Measurements from ENCODE around the gene IRS2.

The IRS2 gene

DNA sequence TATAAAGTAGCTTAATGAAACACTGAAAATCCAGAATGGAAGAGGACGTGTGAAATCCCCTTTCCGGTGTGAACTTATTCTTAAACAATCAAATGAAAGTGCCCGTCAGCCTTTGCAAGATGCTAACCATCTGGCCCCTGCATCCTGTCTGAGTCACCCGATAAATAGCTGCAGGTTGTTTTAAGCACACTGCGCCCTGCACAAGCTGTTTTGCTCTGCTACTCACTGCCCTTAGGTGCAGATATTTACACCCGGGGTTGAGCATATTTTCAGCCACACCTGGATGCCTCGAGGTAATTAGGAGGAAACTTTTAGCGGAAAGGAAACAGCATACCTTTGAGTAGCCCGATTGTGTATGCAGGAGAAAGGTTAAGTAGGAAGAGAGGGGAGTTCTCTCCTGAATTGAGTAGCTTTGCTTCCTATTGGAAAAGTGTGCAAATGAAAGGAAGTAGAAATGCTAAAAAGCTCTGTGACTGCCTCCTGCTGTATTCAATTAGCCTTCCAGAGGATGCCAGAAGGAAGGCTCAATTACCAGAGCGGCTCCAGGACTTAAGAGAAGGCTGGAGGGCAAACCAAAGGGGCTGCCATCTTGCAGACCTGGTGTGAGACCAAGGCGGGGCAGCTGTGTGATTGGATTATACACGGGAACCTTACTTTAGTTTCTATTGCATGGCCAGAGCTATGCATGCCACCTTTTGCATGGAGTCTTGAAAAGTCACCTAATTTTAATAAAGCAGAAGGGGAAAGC lies 42.5 kb downstream of the IRS2 start:
- TF ChIP-seq POLR2A (IDR thresholded peaks at IDR 0.05; ENCODE audit: low read depth, low read length): no peak
- TF ChIP-seq POLR2AphosphoS5 (IDR thresholded peaks at IDR 0.05; ENCODE audit: low read depth, low read length): no peak
- no peak for TF ChIP-seq PAX5 (IDR thresholded peaks at IDR 0.05; ENCODE audit: insufficient read depth, low read length, severe bottlenecking)
- no peak for TF ChIP-seq SPI1 (IDR thresholded peaks at IDR 0.05; ENCODE audit: low read depth, low read length)
- TF ChIP-seq TAF1 (IDR thresholded peaks at IDR 0.05; ENCODE audit: low read depth, low read length): no peak
- no peak for TF ChIP-seq POU2F2 (IDR thresholded peaks at IDR 0.05; ENCODE audit: low read depth, low read length)
- DNase-seq (ENCODE audit: insufficient read length, low spot score): no peak
- FAIRE-seq: no peak

DNA sequence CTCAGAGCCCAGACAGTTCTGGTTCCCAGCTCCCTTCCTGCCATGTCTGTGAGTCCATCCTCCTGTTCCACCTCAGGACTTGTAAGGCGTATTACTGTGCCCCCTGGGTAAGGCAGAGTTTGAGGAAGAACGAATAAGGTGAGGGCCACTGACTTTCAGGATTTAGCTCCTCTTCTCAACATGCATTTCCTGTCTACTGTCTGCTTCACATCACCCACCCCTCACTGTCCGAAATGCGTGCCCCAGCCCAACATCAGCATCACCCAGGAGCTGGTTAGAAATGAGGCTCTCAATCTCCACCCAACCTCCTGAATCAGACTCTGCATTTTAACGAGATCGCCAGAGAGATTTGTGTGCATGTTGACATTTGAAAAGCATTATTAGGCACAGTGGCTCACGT lies 44.4 kb downstream of the IRS2 start:
- FAIRE-seq: no peak
- no peak for DNase-seq (ENCODE audit: insufficient read length, low spot score)
- no peak for TF ChIP-seq POU2F2 (IDR thresholded peaks at IDR 0.05; ENCODE audit: low read depth, low read length)
- TF ChIP-seq POLR2A (IDR thresholded peaks at IDR 0.05; ENCODE audit: low read depth, low read length): no peak
- TF ChIP-seq TAF1 (IDR thresholded peaks at IDR 0.05; ENCODE audit: low read depth, low read length): no peak
- TF ChIP-seq SPI1 (IDR thresholded peaks at IDR 0.05; ENCODE audit: low read depth, low read length): no peak
- no peak for TF ChIP-seq POLR2AphosphoS5 (IDR thresholded peaks at IDR 0.05; ENCODE audit: low read depth, low read length)
- no peak for TF ChIP-seq PAX5 (IDR thresholded peaks at IDR 0.05; ENCODE audit: insufficient read depth, low read length, severe bottlenecking)

DNA sequence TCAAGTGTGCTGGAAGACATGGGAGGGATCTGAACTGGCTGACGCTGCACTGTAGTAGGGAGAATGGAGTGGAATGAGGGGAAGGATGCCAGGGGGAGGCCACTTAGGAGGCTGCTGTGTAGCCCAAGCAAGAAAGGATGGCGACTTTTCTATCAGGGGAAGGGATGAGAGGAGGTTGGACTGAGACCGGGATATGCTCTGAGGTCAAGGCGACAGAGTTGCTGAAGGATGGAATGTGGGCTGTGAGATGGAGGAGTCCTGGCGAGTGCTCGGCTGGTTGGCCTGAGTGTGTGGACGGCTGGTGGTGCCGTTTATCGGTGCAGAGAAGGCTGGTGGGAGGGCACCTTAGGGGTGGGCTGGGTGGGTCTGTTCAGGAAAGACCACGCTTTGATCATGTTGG lies 45.7 kb downstream of the IRS2 start:
- DNase-seq (ENCODE audit: insufficient read length, low spot score) (no peak), FAIRE-seq (no peak)
- no peak for TF ChIP-seq PAX5 (IDR thresholded peaks at IDR 0.05; ENCODE audit: insufficient read depth, low read length, severe bottlenecking)
- TF ChIP-seq POLR2AphosphoS5 (IDR thresholded peaks at IDR 0.05; ENCODE audit: low read depth, low read length): no peak
- TF ChIP-seq POLR2A (IDR thresholded peaks at IDR 0.05; ENCODE audit: low read depth, low read length): no peak
- no peak for TF ChIP-seq POU2F2 (IDR thresholded peaks at IDR 0.05; ENCODE audit: low read depth, low read length)
- no peak for TF ChIP-seq TAF1 (IDR thresholded peaks at IDR 0.05; ENCODE audit: low read depth, low read length)
- no peak for TF ChIP-seq SPI1 (IDR thresholded peaks at IDR 0.05; ENCODE audit: low read depth, low read length)

DNA sequence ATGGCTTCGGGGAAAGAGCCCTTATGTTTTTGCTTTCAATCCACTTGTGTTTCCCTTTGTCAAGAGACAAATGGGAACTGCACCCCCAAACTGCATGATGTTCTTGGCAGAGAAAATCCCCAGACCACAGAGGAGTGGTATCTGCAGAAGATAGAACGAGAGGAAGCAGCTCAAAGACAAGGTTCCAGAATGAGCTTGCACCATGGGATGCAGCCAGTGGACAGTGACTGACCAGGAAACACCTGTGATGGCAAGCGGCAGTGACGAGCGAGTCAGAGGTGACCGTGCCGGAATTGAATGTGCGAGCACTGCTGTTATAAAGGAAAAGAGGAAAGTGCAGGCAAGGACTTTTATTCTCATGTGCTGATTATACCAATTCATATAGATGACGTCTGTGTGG lies 46.3 kb downstream of the IRS2 start:
- FAIRE-seq: no peak
- no peak for TF ChIP-seq SPI1 (IDR thresholded peaks at IDR 0.05; ENCODE audit: low read depth, low read length)
- TF ChIP-seq POLR2A (IDR thresholded peaks at IDR 0.05; ENCODE audit: low read depth, low read length): no peak
- no peak for TF ChIP-seq POLR2AphosphoS5 (IDR thresholded peaks at IDR 0.05; ENCODE audit: low read depth, low read length)
- no peak for TF ChIP-seq TAF1 (IDR thresholded peaks at IDR 0.05; ENCODE audit: low read depth, low read length)
- no peak for TF ChIP-seq POU2F2 (IDR thresholded peaks at IDR 0.05; ENCODE audit: low read depth, low read length)
- no peak for TF ChIP-seq PAX5 (IDR thresholded peaks at IDR 0.05; ENCODE audit: insufficient read depth, low read length, severe bottlenecking)

DNA sequence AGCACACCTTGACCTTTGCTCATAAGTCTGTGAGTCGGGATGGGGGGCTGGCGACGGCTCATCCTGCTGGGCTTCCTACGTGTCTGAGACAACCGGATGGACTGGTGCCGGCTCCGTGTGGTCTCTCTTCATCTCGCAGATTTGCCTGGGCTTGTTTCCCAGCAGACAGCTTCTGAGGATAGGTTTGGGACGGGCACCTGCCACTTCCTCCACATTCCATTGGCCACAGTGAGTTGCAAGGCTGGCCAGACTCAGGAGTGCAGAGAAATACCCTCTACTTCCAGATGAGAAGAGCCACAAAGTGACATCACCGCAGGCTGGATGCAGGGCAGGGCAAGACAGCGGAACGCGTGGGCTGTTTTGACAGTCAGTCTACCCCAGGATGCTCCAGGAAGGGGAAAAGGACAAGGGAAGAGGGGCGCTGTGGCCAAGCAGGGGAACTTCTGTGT lies 48.1 kb downstream of the IRS2 start:
- TF ChIP-seq PAX5 (IDR thresholded peaks at IDR 0.05; ENCODE audit: insufficient read depth, low read length, severe bottlenecking): no peak
- TF ChIP-seq TAF1 (IDR thresholded peaks at IDR 0.05; ENCODE audit: low read depth, low read length): no peak
- no peak for TF ChIP-seq POU2F2 (IDR thresholded peaks at IDR 0.05; ENCODE audit: low read depth, low read length)
- TF ChIP-seq SPI1 (IDR thresholded peaks at IDR 0.05; ENCODE audit: low read depth, low read length): no peak
- no peak for TF ChIP-seq POLR2A (IDR thresholded peaks at IDR 0.05; ENCODE audit: low read depth, low read length)
- no peak for TF ChIP-seq POLR2AphosphoS5 (IDR thresholded peaks at IDR 0.05; ENCODE audit: low read depth, low read length)
- DNase-seq (ENCODE audit: insufficient read length, low spot score) (no peak), FAIRE-seq (no peak)

More for the DNA sequence above, 46.3 kb downstream of the IRS2 start:
- no peak for DNase-seq (ENCODE audit: insufficient read length, low spot score)

DNA sequence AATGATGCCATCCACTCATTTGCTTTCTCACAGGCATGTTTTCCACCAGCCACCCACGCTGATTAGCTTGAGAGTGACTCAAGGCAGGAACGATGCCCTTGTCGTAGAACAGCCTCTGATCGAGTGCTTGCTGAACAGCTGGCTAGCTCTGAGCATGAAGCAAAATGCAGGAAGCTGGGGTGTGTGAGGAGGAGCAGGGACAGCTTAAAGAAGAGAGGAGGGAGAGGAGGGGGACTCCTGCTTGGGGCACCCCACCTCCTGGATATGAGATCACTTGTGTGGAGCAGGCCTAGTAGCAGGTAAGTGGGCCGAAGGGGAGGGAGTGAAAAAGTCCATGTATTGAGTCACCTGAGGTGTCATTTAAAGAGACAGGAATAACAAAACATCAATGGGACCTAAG lies 48.8 kb downstream of the IRS2 start:
- TF ChIP-seq POLR2AphosphoS5 (IDR thresholded peaks at IDR 0.05; ENCODE audit: low read depth, low read length): no peak
- TF ChIP-seq SPI1 (IDR thresholded peaks at IDR 0.05; ENCODE audit: low read depth, low read length): no peak
- no peak for TF ChIP-seq POLR2A (IDR thresholded peaks at IDR 0.05; ENCODE audit: low read depth, low read length)
- no peak for TF ChIP-seq TAF1 (IDR thresholded peaks at IDR 0.05; ENCODE audit: low read depth, low read length)
- no peak for TF ChIP-seq POU2F2 (IDR thresholded peaks at IDR 0.05; ENCODE audit: low read depth, low read length)
- TF ChIP-seq PAX5 (IDR thresholded peaks at IDR 0.05; ENCODE audit: insufficient read depth, low read length, severe bottlenecking): no peak
- no peak for DNase-seq (ENCODE audit: insufficient read length, low spot score)
- no peak for FAIRE-seq

DNA sequence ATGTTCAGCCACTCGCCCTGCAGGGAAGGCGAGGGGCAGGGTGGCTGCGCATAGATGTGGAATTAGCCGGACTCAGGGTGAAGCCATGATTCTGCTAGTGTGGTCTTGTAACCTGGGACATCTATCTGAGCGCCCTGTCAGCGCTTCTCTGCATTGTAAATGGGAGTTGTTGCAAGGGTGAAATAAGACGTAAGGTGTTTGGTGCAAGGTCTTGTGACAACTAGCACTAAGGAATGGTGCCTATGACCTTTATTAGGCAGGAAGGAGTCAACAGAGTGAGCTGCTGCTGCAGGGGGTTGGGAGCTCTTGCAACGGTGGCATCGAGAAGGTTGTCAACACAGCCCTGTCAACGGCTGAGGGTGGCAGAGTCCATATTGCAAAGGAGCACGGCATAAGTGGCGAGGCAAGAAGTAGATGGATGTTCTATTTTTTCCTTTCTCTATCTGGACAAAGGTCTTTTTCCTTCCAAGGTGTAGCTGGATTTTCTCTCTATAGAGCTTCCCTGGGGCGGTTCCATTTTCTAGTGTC lies 49.3 kb downstream of the IRS2 start:
- DNase-seq (ENCODE audit: insufficient read length, low spot score) (no peak), FAIRE-seq (no peak)
- TF ChIP-seq POLR2A (IDR thresholded peaks at IDR 0.05; ENCODE audit: low read depth, low read length): no peak
- TF ChIP-seq TAF1 (IDR thresholded peaks at IDR 0.05; ENCODE audit: low read depth, low read length): no peak
- no peak for TF ChIP-seq PAX5 (IDR thresholded peaks at IDR 0.05; ENCODE audit: insufficient read depth, low read length, severe bottlenecking)
- TF ChIP-seq SPI1 (IDR thresholded peaks at IDR 0.05; ENCODE audit: low read depth, low read length): no peak
- TF ChIP-seq POU2F2 (IDR thresholded peaks at IDR 0.05; ENCODE audit: low read depth, low read length): no peak
- TF ChIP-seq POLR2AphosphoS5 (IDR thresholded peaks at IDR 0.05; ENCODE audit: low read depth, low read length): no peak

DNA sequence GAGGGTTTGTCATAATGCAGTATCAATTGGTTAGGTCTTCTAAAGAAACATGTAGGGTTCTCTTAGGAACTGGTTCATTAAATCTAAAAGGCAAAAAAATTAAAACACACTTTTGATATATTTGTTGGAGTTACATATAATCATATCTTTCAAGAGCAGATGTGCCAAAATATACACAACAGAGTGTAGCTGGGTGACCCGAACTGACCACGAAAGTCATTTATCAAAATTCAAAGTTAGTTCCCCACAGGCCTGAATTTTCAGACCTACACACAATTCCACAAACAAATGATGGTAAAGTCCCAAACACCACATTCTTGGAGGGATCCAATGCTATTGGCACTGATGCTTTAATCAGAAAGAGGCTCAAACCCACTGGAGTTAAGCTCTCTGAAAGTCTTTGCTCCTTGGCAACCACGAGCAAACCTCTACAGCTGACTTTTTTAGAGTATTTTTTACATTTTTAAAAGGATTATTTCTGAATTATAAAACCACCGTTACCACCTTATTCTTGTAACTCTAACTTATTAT lies 50.9 kb downstream of the IRS2 start:
- no peak for DNase-seq (ENCODE audit: insufficient read length, low spot score)
- TF ChIP-seq POLR2A (IDR thresholded peaks at IDR 0.05; ENCODE audit: low read depth, low read length) (no peak), TAF1 (IDR thresholded peaks at IDR 0.05; ENCODE audit: low read depth, low read length) (no peak), POU2F2 (IDR thresholded peaks at IDR 0.05; ENCODE audit: low read depth, low read length) (no peak), POLR2AphosphoS5 (IDR thresholded peaks at IDR 0.05; ENCODE audit: low read depth, low read length) (no peak), PAX5 (IDR thresholded peaks at IDR 0.05; ENCODE audit: insufficient read depth, low read length, severe bottlenecking) (no peak), SPI1 (IDR thresholded peaks at IDR 0.05; ENCODE audit: low read depth, low read length) (no peak)
- FAIRE-seq: no peak
